H9 (cell line): ENCODE measurements around the gene MORF4L1. TPM values are rescaled to one million over a fixed set of nuclear protein-coding genes. Genes with fewer than 3 reads are reported as not detected.

Experiments
- DNase-seq: peaks from one replicate; pipeline ENCODE4 v3.0.0-alpha.2; 2017
- H2AFZ ChIP-seq: one replicate; pipeline ENCODE4 v1.6.1; 2013; ENCODE audit warnings: mild to moderate bottlenecking, low read length, control low read depth, moderate library complexity
- H2AK5ac ChIP-seq: 2 replicates; pipeline ENCODE4 v1.6.1; 2013; ENCODE audit warnings: low read length, control low read depth, mixed read lengths; ENCODE audit not compliant: insufficient read length
- H2BK120ac ChIP-seq: one replicate; pipeline ENCODE4 v1.6.1; 2013; ENCODE audit warnings: low read depth, mild to moderate bottlenecking, low read length, control low read depth, inconsistent platforms; ENCODE audit not compliant: poor library complexity, severe bottlenecking
- H2BK12ac ChIP-seq: 2 replicates; pipeline ENCODE4 v1.6.1; 2013; ENCODE audit warnings: low read length, control low read depth, mixed read lengths, low read depth; ENCODE audit not compliant: insufficient read length
- H2BK15ac ChIP-seq: 2 replicates; pipeline ENCODE4 v1.6.1; 2013; ENCODE audit warnings: low read depth, low read length, control low read depth
- H2BK20ac ChIP-seq: one replicate; pipeline ENCODE4 v1.6.1; 2013; ENCODE audit warnings: low read depth, mild to moderate bottlenecking, low read length, control low read depth, inconsistent platforms; ENCODE audit not compliant: poor library complexity, severe bottlenecking
- H2BK5ac ChIP-seq: 2 replicates; pipeline ENCODE4 v1.6.1; 2013; ENCODE audit warnings: low read length, control low read depth, mixed read lengths; ENCODE audit not compliant: insufficient read length
- H3K14ac ChIP-seq: 2 replicates; pipeline ENCODE4 v1.6.1; 2013; ENCODE audit warnings: low read length, control low read depth; ENCODE audit not compliant: insufficient read depth
- H3K18ac ChIP-seq: 2 replicates; pipeline ENCODE4 v1.6.1; 2013; ENCODE audit warnings: low read depth, mild to moderate bottlenecking, mixed read lengths, low read length, control low read depth; ENCODE audit not compliant: insufficient read length
- H3K23ac ChIP-seq: 2 replicates; pipeline ENCODE4 v1.6.1; 2013; ENCODE audit warnings: low read length, control low read depth, mixed read lengths, low read depth; ENCODE audit not compliant: insufficient read length
- H3K23me2 ChIP-seq: 2 replicates; pipeline ENCODE4 v1.6.1; 2013; ENCODE audit warnings: low read depth, mild to moderate bottlenecking, mixed read lengths, low read length, control low read depth; ENCODE audit not compliant: insufficient read length, poor library complexity, severe bottlenecking
- H3K27ac ChIP-seq: 2 replicates; pipeline ENCODE4 v1.5.1; 2013; ENCODE audit warnings: low read length, control low read depth, mixed read lengths, low read depth; ENCODE audit not compliant: insufficient read length
- H3K27me3 ChIP-seq: 2 replicates; pipeline ENCODE4 v1.6.1; 2013; ENCODE audit warnings: low read length, control low read depth, inconsistent platforms; ENCODE audit not compliant: insufficient read depth
- H3K4ac ChIP-seq: 2 replicates; pipeline ENCODE4 v1.6.1; 2013; ENCODE audit warnings: low read depth, mild to moderate bottlenecking, control low read depth, inconsistent platforms, low read length, moderate library complexity
- H3K4me1 ChIP-seq: 2 replicates; pipeline ENCODE4 v1.6.1; 2013; ENCODE audit warnings: low read length, control low read depth, inconsistent platforms; ENCODE audit not compliant: insufficient read depth
- H3K4me2 ChIP-seq: 2 replicates; pipeline ENCODE4 v1.6.1; 2013; ENCODE audit warnings: low read length, control low read depth, mixed read lengths; ENCODE audit not compliant: insufficient read length, insufficient read depth
- H3K56ac ChIP-seq: 2 replicates; pipeline ENCODE4 v1.6.1; 2013; ENCODE audit warnings: low read depth, mild to moderate bottlenecking, mixed read lengths, low read length, control low read depth; ENCODE audit not compliant: insufficient read length
- H3K79me1 ChIP-seq: 2 replicates; pipeline ENCODE4 v1.6.1; 2013; ENCODE audit warnings: low read depth, mild to moderate bottlenecking, moderate library complexity, low read length, control low read depth, inconsistent platforms; ENCODE audit not compliant: insufficient read depth, poor library complexity, severe bottlenecking
- H3K79me2 ChIP-seq: 2 replicates; pipeline ENCODE4 v1.6.1; 2013; ENCODE audit warnings: low read length, control low read depth, inconsistent platforms; ENCODE audit not compliant: insufficient read depth
- H3K9ac ChIP-seq: 2 replicates; pipeline ENCODE4 v1.6.1; 2013; ENCODE audit warnings: low read length, control low read depth, mixed read lengths; ENCODE audit not compliant: insufficient read length; ENCODE audit errors: extremely low read depth
- H3K9me3 ChIP-seq: one replicate; pipeline ENCODE4 v1.6.1; 2013; ENCODE audit warnings: low read depth, low read length, inconsistent platforms; ENCODE audit not compliant: control insufficient read depth
- H3T11ph ChIP-seq: one replicate; pipeline ENCODE4 v1.6.1; 2013; ENCODE audit warnings: mild to moderate bottlenecking, low read length, control low read depth, inconsistent platforms
- H4K20me1 ChIP-seq: one replicate; pipeline ENCODE4 v1.6.1; 2013; ENCODE audit not compliant: control insufficient read depth, insufficient read length, insufficient read depth
- H4K5ac ChIP-seq: 2 replicates; pipeline ENCODE4 v1.6.1; 2013; ENCODE audit warnings: low read depth, mild to moderate bottlenecking, mixed read lengths, low read length, control low read depth; ENCODE audit not compliant: insufficient read length
- H4K8ac ChIP-seq: replicated peaks from 2 replicates; pipeline ENCODE4 v1.6.1; 2013; ENCODE audit warnings: low read length, control low read depth, mixed read lengths, low read depth; ENCODE audit not compliant: insufficient read length
- H4K91ac ChIP-seq: 2 replicates; pipeline ENCODE4 v1.6.1; 2013; ENCODE audit warnings: low read depth, mild to moderate bottlenecking, moderate library complexity, mixed read lengths, low read length, control low read depth; ENCODE audit not compliant: insufficient read length
- H3K27ac Mint-ChIP-seq, 3 experiments: 2 replicates in 2 of 3; 3 replicates in 1 of 3; pipeline ENCODE4 v1.8.0; 2020 to 2021; ENCODE audit warnings: mixed read lengths in 3 of 3, mild to moderate bottlenecking in 1 of 3, moderate library complexity in 1 of 3
- H3K27me3 Mint-ChIP-seq: 2 replicates; pipeline ENCODE4 v1.8.0; 2021; ENCODE audit warnings: low read depth, mild to moderate bottlenecking, moderate library complexity, mixed read lengths
- H3K36me3 Mint-ChIP-seq, 3 experiments: 2 replicates in 2 of 3; 3 replicates in 1 of 3; pipeline ENCODE4 v1.8.0; 2020 to 2021; ENCODE audit warnings: low read depth in 3 of 3, mixed read lengths in 3 of 3; ENCODE audit not compliant: insufficient read depth in 1 of 3
- H3K4me1 Mint-ChIP-seq, 2 experiments: 2 replicates each; pipeline ENCODE4 v1.8.0; 2020; ENCODE audit warnings: mixed read lengths in 2 of 2
- H3K4me3 Mint-ChIP-seq, 2 experiments: 2 replicates in 1 of 2; 3 replicates in 1 of 2; pipeline ENCODE4 v1.8.0; 2020 to 2021; ENCODE audit warnings: mild to moderate bottlenecking in 2 of 2, mixed read lengths in 2 of 2, moderate library complexity in 1 of 2
- H3K9me3 Mint-ChIP-seq, 2 experiments: 2 replicates in 1 of 2; 3 replicates in 1 of 2; pipeline ENCODE4 v1.8.0; 2020; ENCODE audit warnings: mild to moderate bottlenecking in 2 of 2, mixed read lengths in 2 of 2, moderate library complexity in 1 of 2
- WGBS: extraction: QIAGEN DNeasy Blood & Tissue Kit; methylation state at CpG from one replicate; pipeline ENCODE4 v1.1.7; 2013; ENCODE audit warnings: missing lambda C conversion rate, low lambda C conversion rate, mixed read lengths; ENCODE audit not compliant: insufficient read length; ENCODE audit errors: extremely low coverage; 5-methylcytosine and 5-hydroxymethylcytosine counted together
- total RNA-seq: library from RNA; stranded (reverse); gene quantifications from 2 replicates; pipeline ENCODE4 v1.2.1, GENCODE V29; 2021
- TF ChIP-seq, protein P1 (sequence below): fragments of 200-600 bp; sonication (generic); conservative IDR thresholded peaks from 3 replicates; pipeline ENCODE4 v1.8.0; 2021; ENCODE audit warnings: antibody characterized with exemption, mild to moderate bottlenecking

The MORF4L1 gene
- total RNA-seq, 1 experiment from 2014 or later, result 544 TPM

GRCh38 chr15:78922527-78922926 lies 49.8 kb downstream of the MORF4L1 start:
- WGBS, result no CpG with 5 or more reads among the region's 7 CpGs

More at GRCh38 chr15:78922527-78922926, 49.8 kb downstream of the MORF4L1 start:
- Histone ChIP-seq H4K5ac (no peak overlapping the region), H3T11ph (no peak overlapping the region), H2BK20ac (no peak overlapping the region), H4K8ac (no peak overlapping the region), H2BK15ac (no peak overlapping the region), H3K27me3 (no peaks in the 10 kb centered on the region), H3K4ac (no peak overlapping the region), H3K18ac (no peak overlapping the region), H3K23me2 (no peaks in the 10 kb centered on the region), H2AFZ (no peak overlapping the region), H3K79me2 (no peaks in the 10 kb centered on the region), H3K4me1 (no peaks in the 10 kb centered on the region), H2BK5ac (no peak overlapping the region), H3K9me3 (no peaks in the 10 kb centered on the region), H2BK120ac (no peak overlapping the region), H3K23ac (no peak overlapping the region), H2BK12ac (no peak overlapping the region), H3K27ac (no peak overlapping the region), H3K79me1 (no peaks in the 10 kb centered on the region), H3K56ac (no peak overlapping the region), H2AK5ac (no peak overlapping the region), H4K20me1 (no peaks in the 10 kb centered on the region), H3K4me2 (no peak overlapping the region), H3K9ac (no peak overlapping the region), H3K14ac (no peak overlapping the region), H4K91ac (no peak overlapping the region)
- TF ChIP-seq, protein P1, sequence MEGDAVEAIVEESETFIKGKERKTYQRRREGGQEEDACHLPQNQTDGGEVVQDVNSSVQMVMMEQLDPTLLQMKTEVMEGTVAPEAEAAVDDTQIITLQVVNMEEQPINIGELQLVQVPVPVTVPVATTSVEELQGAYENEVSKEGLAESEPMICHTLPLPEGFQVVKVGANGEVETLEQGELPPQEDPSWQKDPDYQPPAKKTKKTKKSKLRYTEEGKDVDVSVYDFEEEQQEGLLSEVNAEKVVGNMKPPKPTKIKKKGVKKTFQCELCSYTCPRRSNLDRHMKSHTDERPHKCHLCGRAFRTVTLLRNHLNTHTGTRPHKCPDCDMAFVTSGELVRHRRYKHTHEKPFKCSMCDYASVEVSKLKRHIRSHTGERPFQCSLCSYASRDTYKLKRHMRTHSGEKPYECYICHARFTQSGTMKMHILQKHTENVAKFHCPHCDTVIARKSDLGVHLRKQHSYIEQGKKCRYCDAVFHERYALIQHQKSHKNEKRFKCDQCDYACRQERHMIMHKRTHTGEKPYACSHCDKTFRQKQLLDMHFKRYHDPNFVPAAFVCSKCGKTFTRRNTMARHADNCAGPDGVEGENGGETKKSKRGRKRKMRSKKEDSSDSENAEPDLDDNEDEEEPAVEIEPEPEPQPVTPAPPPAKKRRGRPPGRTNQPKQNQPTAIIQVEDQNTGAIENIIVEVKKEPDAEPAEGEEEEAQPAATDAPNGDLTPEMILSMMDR, result no peak
- no peak for DNase-seq
- H3K4me1 Mint-ChIP-seq, result no peaks in the 10 kb centered on the region
- H3K27ac Mint-ChIP-seq, result no peak overlapping the region
- H3K36me3 Mint-ChIP-seq, result peaks cover 17 to 44% (median 28%) of the 10 kb centered on the region in 3 experiments
- no peaks in the 10 kb centered on the region for H3K9me3 Mint-ChIP-seq
- H3K27me3 Mint-ChIP-seq, result no peaks in the 10 kb centered on the region
- H3K4me3 Mint-ChIP-seq, result no peak overlapping the region
